ENCODE results near the gene VILL.
A peak's percentile ranks its signal among the peaks of the same experiment; 100 is the strongest.
"Not testable (repeated sequence)": the region's sequence is repeated elsewhere in the genome, so short reads cannot be mapped to it uniquely, and the experiment has no call there.

The VILL gene

DNA sequence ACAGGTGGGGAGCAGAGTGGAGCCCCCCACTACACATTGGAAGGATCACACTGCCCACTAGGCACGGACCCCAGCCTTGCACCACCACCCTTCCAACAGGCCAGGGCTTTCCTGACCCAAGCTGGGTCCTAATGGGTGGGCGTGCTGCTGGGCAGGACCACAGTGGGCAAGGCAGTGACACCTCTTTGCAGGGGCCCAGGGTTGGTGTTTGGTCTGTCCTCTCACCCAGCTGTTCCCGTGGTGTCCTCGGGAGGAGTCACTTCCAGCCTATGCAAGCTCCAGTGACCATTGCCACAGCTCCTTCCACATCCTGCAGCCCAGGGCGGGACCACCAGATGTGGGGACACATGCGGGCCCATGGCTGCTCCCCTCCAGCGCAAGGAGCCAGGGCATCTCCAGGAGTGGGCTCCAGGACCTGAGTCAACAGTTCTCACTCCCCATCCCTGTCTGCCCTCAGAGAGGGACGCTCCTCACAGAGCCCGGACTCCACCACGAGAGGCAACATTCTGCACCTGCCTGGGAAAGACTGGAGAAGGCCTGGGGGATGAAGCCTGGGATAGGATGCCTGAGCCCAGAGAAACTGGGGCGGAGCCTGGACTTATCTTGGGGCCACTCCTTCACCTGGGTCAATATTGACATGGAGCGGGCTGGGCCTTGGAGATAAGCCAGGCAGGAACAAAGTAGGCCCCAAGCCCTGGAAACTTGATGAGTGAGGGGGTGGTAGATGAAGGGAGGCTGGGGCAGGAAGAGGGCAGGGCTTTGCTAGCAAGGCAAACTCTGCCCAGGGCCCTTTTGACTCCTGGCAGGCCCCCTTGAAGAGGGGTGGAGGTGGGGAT, 3.9 kb upstream of the VILL start:
- DNase-seq (ENCODE audit: low read depth): no peak

DNA sequence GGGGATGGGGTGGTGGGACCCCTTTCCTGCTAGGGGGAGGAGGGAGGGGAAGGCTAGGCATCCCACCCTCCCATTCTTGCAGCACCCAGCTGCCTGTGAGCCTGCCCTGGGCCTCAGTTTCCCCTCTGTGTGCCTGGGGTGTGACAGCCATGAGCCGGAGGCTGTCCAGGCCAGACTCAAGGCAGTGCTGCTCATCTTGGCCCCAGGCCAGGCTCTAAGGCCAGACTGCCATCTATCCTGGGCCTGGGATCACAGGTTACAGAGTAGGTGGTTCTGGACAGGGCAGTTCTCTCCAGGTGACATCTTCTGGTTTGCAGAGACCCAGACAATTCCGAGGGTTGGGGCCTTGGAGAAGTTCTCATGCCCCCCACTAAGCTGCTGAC, 3.3 kb upstream of the VILL start:
- no peak for DNase-seq (ENCODE audit: low read depth)

GRCh38 chr3:37987751-37988179, 2.8 kb upstream of the VILL start:
- no peak for DNase-seq (ENCODE audit: low read depth)

GRCh38 chr3:37988376-37988775, 2.2 kb upstream of the VILL start:
- not testable (repeated sequence) for DNase-seq (ENCODE audit: low read depth)

- DNase-seq (ENCODE audit: low read depth): no peak
These were observed 1.6 kb upstream of the VILL start for GRCh38 chr3:37988931-37989525.

DNA sequence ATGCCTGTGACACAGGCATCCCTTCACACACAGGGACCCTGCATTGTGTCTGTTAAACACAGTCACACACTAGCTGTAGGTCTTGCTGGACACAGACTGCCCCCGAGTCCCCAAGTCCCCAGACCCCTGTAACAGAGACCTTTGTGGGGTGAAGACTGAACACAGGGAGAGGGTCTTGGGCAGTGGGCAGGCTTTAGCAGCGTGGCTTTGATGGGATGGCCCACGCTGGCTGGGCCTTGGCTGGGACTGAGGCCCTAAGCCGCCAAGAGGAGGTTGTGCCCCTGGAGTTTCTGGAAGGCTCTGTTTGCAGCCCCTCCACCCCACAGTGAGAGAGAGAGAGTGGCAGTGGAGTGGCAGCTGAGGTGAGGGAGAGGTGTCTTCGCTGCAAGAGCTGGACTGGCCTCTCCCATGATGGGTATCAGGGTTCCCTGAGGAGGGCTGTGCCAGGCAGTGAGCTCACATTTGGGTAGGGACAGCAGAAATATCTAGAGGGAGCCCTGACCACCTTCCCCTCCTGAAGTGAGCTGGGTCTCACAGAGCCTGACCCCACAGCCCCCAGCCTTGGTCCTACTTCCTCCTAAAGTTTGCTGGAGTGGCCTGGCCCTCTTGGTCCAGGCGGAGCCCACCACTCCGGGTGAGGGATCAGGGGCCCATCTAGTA, 635 bp upstream of the VILL start:
- no peak for DNase-seq (ENCODE audit: low read depth)

DNA sequence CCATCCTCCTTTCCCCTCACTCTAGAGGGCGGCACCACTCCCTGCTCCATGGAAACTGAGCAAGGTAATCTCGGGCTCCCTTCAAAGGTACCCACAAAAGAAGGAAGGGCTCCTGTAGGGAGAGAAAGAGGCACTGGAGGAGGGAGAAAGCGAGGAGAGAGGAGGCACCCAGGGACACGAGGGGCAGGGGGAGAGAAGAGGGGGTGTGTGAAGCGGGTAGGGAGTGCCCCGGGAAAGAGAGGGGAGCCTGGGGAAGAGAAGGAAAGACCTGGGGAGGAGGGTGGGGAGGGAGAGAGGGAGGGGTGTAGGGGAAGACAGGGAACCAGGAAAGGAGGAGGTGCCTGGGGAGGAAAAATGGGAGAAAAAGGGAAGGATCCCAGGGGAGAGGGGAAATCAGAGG, 523 bp downstream of the VILL start:
- no peak for DNase-seq (ENCODE audit: low read depth)

GRCh38 chr3:37991823-37992222, 1.2 kb downstream of the VILL start:
- no peak for DNase-seq (ENCODE audit: low read depth)

GRCh38 chr3:37992271-37993066, 1.9 kb downstream of the VILL start:
- DNase-seq (ENCODE audit: low read depth): no peak

- no peak for DNase-seq (ENCODE audit: low read depth)
These were observed 2.5 kb downstream of the VILL start for GRCh38 chr3:37993067-37993455.

- DNase-seq (ENCODE audit: low read depth): no peak
These were observed 2.9 kb downstream of the VILL start for GRCh38 chr3:37993460-37993819.

DNA sequence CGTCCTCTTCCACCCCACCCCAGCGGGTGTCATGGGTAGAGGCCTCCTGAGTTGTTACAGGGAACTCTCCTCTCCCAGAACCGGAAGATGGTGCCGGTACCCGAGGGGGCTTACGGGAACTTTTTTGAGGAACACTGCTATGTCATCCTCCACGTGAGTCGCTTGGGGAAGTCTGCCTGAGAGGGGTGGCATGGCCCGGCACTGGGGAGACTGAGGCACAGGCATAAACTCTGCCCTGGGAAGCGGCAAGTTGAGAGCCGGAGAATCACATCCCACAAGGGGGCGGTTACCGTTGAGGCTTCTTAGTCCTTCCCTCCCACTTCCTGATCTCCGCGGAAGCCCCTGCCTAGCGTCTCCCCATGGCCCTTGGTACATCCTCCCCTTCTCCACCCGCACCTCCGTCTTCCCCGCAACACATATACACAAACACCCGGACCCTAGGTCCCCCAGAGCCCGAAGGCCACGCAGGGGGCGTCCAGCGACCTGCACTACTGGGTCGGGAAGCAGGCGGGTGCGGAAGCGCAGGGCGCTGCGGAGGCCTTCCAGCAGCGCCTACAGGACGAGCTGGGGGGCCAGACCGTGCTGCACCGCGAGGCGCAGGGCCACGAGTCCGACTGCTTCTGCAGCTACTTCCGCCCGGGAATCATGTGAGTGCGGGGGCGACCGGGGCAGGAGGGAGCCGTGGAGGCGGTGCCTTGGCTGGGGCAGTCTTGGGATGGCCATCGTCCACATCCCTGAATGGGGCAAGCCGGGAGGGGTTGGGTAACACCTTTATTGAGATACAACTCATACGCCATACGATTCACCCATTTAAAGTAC, 3.4 kb downstream of the VILL start:
- DNase-seq (ENCODE audit: low read depth): peak; percentile 40

DNA sequence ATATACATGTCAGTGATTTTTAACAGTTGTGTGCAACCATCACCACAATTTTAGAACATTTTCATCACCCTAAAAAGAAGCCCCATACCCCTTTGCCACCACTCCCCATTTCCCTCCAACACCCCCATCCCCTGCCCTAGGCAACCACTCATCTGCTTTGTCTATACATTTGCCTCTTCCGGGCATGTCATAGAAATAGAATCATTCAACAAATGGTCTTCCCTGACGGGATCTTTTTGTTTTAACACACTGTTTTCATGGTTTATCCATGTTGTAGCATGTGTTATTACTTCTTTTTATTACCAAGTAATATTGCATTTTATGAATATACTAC, 4.0 kb downstream of the VILL start:
- no peak for DNase-seq (ENCODE audit: low read depth)

GRCh38 chr3:37995652-37996641, 5.4 kb downstream of the VILL start:
- DNase-seq (ENCODE audit: low read depth): no peak

DNA sequence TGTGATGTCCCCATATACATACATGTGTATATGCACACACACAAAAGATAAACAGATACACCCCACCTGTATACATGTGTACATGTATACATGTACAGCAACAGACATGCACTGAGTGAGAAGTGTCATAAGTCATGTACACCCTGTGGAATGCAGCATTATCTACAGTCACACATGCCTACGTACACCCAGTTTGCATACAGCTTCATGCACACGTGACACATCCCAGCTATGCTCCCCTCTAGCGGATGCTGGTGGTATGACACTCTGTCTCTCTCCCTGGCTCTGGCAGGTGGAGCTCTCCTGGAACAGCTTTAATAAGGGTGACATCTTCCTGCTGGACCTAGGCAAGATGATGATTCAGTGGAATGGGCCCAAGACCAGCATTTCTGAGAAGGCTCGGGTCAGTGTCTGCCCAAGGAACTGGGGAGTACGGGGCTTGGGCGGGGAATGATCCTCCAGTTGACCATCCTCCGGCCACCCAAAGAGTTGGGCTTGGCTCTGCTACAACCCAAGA, 6.3 kb downstream of the VILL start:
- peak; percentile 50 for DNase-seq (ENCODE audit: low read depth)

GRCh38 chr3:37997342-37997741, 6.8 kb downstream of the VILL start:
- no peak for DNase-seq (ENCODE audit: low read depth)

DNA sequence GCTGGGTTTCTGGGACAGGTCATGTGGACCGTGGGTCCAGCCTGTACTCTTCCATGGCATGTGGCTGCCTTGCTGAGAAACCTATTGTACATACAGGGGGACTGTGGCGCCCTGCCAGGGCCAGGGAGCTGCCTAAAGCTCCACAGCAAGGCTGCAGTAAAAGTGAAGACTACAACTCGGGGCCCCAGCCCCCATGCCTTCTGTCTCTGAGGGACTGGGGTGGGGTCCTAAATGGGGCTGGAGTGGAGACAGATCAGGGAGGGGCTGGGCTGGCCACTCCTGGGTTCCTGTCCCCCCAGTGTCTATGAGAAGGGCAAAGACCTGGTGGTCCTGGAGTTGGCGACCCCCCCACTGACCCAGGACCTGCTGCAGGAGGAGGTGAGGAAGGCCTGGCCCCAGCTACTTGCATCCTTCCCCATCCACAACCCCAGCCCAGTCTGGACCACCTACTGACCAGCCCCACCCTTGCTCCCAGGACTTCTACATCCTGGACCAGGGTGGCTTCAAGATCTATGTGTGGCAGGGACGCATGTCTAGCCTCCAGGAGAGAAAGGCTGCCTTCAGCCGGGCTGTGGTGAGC, 7.3 kb downstream of the VILL start:
- DNase-seq (ENCODE audit: low read depth): no peak

DNA sequence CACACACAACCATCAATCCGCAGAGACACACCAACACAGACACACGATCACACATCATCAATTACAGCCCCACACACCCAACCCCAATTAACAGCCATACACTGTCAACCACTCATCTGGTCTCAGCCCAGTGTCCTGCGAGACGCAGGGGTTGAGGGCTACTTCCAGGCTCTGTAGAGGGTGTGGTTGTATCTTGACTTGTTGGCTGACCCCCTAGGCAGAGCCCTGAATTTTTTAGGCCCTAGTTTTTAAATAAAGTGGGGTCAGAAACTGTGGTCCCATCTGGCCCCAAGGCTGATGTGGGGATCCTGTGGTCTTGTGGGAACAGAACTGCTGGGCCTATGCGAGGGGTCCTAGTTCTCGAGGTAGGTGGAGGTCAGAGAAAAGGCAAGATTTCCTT, 9.2 kb downstream of the VILL start:
- no peak for DNase-seq (ENCODE audit: low read depth)

DNA sequence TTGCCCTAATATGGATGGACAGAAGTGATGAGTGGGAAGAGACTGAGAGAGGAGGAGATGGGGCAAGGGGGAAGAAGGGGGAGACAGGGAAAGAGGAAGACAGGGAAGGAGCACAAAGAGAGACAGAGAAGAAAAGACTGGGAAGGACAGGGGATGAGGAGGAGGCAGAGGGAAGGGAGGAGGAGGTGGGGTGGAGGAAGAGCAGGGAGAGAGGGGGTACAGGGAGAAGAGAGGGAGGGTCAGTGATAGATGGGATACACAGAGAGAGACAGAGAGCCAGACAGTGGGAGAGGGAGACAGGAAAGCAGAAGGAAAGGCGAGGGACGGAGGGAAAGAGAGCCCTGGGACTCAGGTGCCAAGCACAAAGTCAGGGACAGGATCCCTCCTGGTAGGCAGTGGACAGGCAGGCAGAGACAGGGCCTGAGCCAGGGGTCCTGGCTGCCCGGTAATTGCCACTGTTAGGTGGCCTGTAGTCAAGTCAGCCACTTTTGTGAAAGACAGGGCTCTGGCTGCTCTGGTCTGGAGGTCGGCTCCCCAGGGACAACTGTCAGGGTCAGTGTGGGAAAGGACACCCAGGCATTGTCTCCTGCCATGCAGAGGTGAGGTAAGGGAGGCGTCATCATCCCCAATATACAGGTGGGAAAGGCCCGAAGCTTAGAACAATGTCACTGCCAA, 9.8 kb downstream of the VILL start:
- no peak for DNase-seq (ENCODE audit: low read depth)
